IMR-90 (cell line): ENCODE data around the gene MYO1A. TPM values are rescaled to one million over a fixed set of nuclear protein-coding genes. Genes with fewer than 3 reads are reported as not detected.

ENCODE experiments used
- ATAC-seq: fragments of 200-7000 bp; cut with Tn5 transposase; 2 replicates; pipeline ENCODE4 v1.9.1; 2020; ENCODE audit warnings: low read depth, mild to moderate bottlenecking, moderate library complexity
- BruUV-seq: library from RNA; stranded (reverse); fragments of 400-500 nt; replicated peaks from 2 replicates; lab custom pipeline; 2021; lab: Mats Ljungman, UMichigan
- CTCF ChIA-PET: fragments of 300-600 bp; formaldehyde crosslinking; extraction: SDS; loops from one replicate; lab custom pipeline; 2021; ENCODE audit warnings: antibody characterized with exemption; lab: Yijun Ruan, JAX
- POLR2A ChIA-PET: fragments of 300-600 bp; sonication (Branson Sonifier 250); formaldehyde crosslinking; loops from one replicate; lab custom pipeline; 2022; ENCODE audit warnings: antibody characterized with exemption; ENCODE audit not compliant: unreplicated experiment; lab: Charles Lee
- DNase-seq: peaks from one replicate; pipeline ENCODE4 v3.0.0; 2013
- H2AFZ ChIP-seq: replicated peaks from 2 replicates; pipeline ENCODE3; 2013; ENCODE audit warnings: low read length, mild to moderate bottlenecking; ENCODE audit not compliant: poor library complexity
- H2AK5ac ChIP-seq: 2 replicates; pipeline ENCODE4 v1.6.1; 2013; ENCODE audit warnings: low read depth, low read length, inconsistent platforms
- H2AK9ac ChIP-seq: replicated peaks from 2 replicates; pipeline ENCODE3; 2013; ENCODE audit warnings: mild to moderate bottlenecking, low read depth, low read length, moderate library complexity; ENCODE audit not compliant: poor library complexity
- H2BK120ac ChIP-seq: 2 replicates; pipeline ENCODE4 v1.6.1; 2013; ENCODE audit warnings: low read depth, low read length, inconsistent platforms
- H2BK15ac ChIP-seq: 3 replicates; pipeline ENCODE4 v1.6.1; 2013; ENCODE audit warnings: low read depth, low read length, inconsistent platforms
- H2BK20ac ChIP-seq: 2 replicates; pipeline ENCODE4 v1.6.1; 2013; ENCODE audit warnings: low read depth, mild to moderate bottlenecking, inconsistent platforms, low read length, moderate library complexity
- H2BK5ac ChIP-seq: 2 replicates; pipeline ENCODE4 v1.6.1; 2013; ENCODE audit warnings: mild to moderate bottlenecking, low read depth, low read length, inconsistent platforms; ENCODE audit not compliant: poor library complexity, severe bottlenecking
- H3K14ac ChIP-seq: replicated peaks from 2 replicates; pipeline ENCODE4 v1.6.1; 2013; ENCODE audit warnings: low read depth, low read length, inconsistent platforms
- H3K18ac ChIP-seq: 2 replicates; pipeline ENCODE4 v1.6.1; 2013; ENCODE audit warnings: low read depth, low read length, control low read depth
- H3K23ac ChIP-seq: 2 replicates; pipeline ENCODE4 v1.6.1; 2013; ENCODE audit warnings: low read depth, low read length, inconsistent platforms
- H3K27ac ChIP-seq: 2 replicates; pipeline ENCODE4 v1.5.1; 2013; ENCODE audit warnings: mild to moderate bottlenecking, control low read depth, low read length; ENCODE audit not compliant: insufficient read depth
- H3K27me3 ChIP-seq: 2 replicates; pipeline ENCODE4 v1.6.1; 2013; ENCODE audit warnings: low read length; ENCODE audit not compliant: control insufficient read depth, insufficient read depth
- H3K36me3 ChIP-seq: 2 replicates; pipeline ENCODE4 v1.6.1; 2013; ENCODE audit warnings: low read length, mixed read lengths; ENCODE audit not compliant: control insufficient read depth, insufficient read depth
- H3K4ac ChIP-seq: 2 replicates; pipeline ENCODE4 v1.6.1; 2013; ENCODE audit warnings: low read depth, low read length, inconsistent platforms
- H3K4me1 ChIP-seq: 2 replicates; pipeline ENCODE4 v1.6.1; 2013; ENCODE audit warnings: low read length, mixed read lengths; ENCODE audit not compliant: control insufficient read depth, insufficient read depth
- H3K4me2 ChIP-seq: 2 replicates; pipeline ENCODE4 v1.6.1; 2013; ENCODE audit warnings: low read depth, mild to moderate bottlenecking, control low read depth, low read length, moderate library complexity
- H3K4me3 ChIP-seq: 2 replicates; pipeline ENCODE4 v1.5.1; 2013; ENCODE audit warnings: low read depth, mild to moderate bottlenecking, control low read depth, low read length, moderate library complexity; ENCODE audit not compliant: insufficient read depth
- H3K56ac ChIP-seq: 2 replicates; pipeline ENCODE4 v1.6.1; 2013; ENCODE audit warnings: low read length, inconsistent platforms; ENCODE audit not compliant: insufficient read depth; ENCODE audit errors: extremely low read depth
- H3K79me1 ChIP-seq, 2 experiments: 2 replicates each; pipeline ENCODE4 v1.6.1; 2013; ENCODE audit warnings: low read length in 2 of 2, inconsistent platforms in 1 of 2, low read depth in 1 of 2
- H3K9ac ChIP-seq: 2 replicates; pipeline ENCODE4 v1.6.1; 2013; ENCODE audit warnings: low read depth, low read length, control low read depth
- H3K9me1 ChIP-seq: 2 replicates; pipeline ENCODE4 v1.6.1; 2013; ENCODE audit warnings: low read length, inconsistent platforms; ENCODE audit not compliant: insufficient read depth
- H3K9me3 ChIP-seq: 2 replicates; pipeline ENCODE4 v1.6.1; 2013; ENCODE audit warnings: low read length; ENCODE audit not compliant: control insufficient read depth, insufficient read depth
- H4K20me1 ChIP-seq: 2 replicates; pipeline ENCODE4 v1.6.1; 2013; ENCODE audit warnings: low read length, inconsistent platforms; ENCODE audit not compliant: insufficient read depth
- H4K5ac ChIP-seq: 2 replicates; pipeline ENCODE4 v1.6.1; 2013; ENCODE audit warnings: mild to moderate bottlenecking, low read depth, low read length, control low read depth
- H4K8ac ChIP-seq, 2 experiments: 2 replicates each; pipeline ENCODE4 v1.6.1; 2013; ENCODE audit warnings: low read depth in 2 of 2, low read length in 2 of 2, control low read depth in 1 of 2, inconsistent platforms in 1 of 2
- H4K91ac ChIP-seq: 2 replicates; pipeline ENCODE4 v1.6.1; 2013; ENCODE audit warnings: low read depth, low read length, inconsistent platforms; ENCODE audit not compliant: insufficient read depth
- BHLHE40 ChIP-seq: fragments of 150-350 bp; IDR thresholded peaks from 2 replicates; pipeline ENCODE4 v1.6.1; 2016; ENCODE audit warnings: mild to moderate bottlenecking, low read depth, low read length
- CTCF ChIP-seq: conservative IDR thresholded peaks from 2 replicates; pipeline ENCODE4 v1.5.1; 2012; ENCODE audit warnings: mild to moderate bottlenecking, low read depth, low read length, improper control_type of control experiment
- MAFK ChIP-seq: IDR thresholded peaks from 2 replicates; pipeline ENCODE4 v1.6.1; 2012; ENCODE audit warnings: low read depth, low read length, improper control_type of control experiment
- MXI1 ChIP-seq: IDR thresholded peaks from 2 replicates; pipeline ENCODE4 v1.6.1; 2012; ENCODE audit warnings: low read depth, mild to moderate bottlenecking, low read length, moderate library complexity, borderline replicate concordance
- WGBS, 2 experiments: methylation state at CpG; one replicate each; pipeline versions ENCODE4 v1.1.5 to v1.1.7; 2013; ENCODE audit warnings: missing lambda C conversion rate in 2 of 2; ENCODE audit not compliant: insufficient read length in 1 of 2; ENCODE audit errors: extremely low coverage in 2 of 2; 5-methylcytosine and 5-hydroxymethylcytosine counted together
- dilution Hi-C: fragments of 300-500 bp; cut with HindIII; formaldehyde crosslinking; loops from one replicate; pipeline ENCODE4 v1.14.3; 2018; ENCODE audit warnings: low sequenced_read_pairs; ENCODE audit not compliant: unreplicated experiment
- in situ Hi-C: fragments of 300-500 bp; cut with MboI; formaldehyde crosslinking; loops from 3 replicates; pipeline ENCODE4 v1.14.3; 2019; ENCODE audit warnings: low sequenced_read_pairs, inconsistent platforms, mixed read lengths
- intact Hi-C: fragments of 100-400 bp; cut with micrococcal nuclease; formaldehyde crosslinking; loops from 2 replicates; pipeline ENCODE4 v1.10.0; 2022
- polyA plus RNA-seq, 3 experiments: library from polyadenylated mRNA; depleted of rRNA; stranded (reverse); fragments of >200 nt; gene quantifications; 2 replicates each; pipeline ENCODE4 v1.2.3, GENCODE V29; 2012; ENCODE audit warnings: low replicate concordance in 1 of 3
- total RNA-seq: library from RNA; depleted of rRNA; stranded (reverse); fragments of >200 nt; gene quantifications from 2 replicates; pipeline ENCODE4 v1.2.3, GENCODE V29; 2012
- TF ChIP-seq, protein P1 (sequence below): fragments of 150-350 bp; IDR thresholded peaks from 2 replicates; pipeline ENCODE4 v1.6.1; 2017; ENCODE audit warnings: mild to moderate bottlenecking, antibody characterized with exemption, low read length, low read depth

Gene MYO1A
- total and polyA plus RNA-seq, 2 of the 4 experiments (the other 2 are of a cell fraction) = under 0.01 TPM; not detected in 1

- Histone ChIP-seq H3K27ac (no peak overlapping the region), H2AK9ac (no peak overlapping the region), H3K36me3 (no peaks in the 10 kb centered on the region), H3K18ac (no peak overlapping the region), H3K27me3 (peaks cover 66% of the 10 kb centered on the region), H4K20me1 (no peaks in the 10 kb centered on the region), H4K91ac (no peak overlapping the region), H3K4me1 (no peaks in the 10 kb centered on the region), H3K79me1 (no peaks in the 10 kb centered on the region), H3K4ac (no peak overlapping the region), H3K4me3 (no peak overlapping the region), H3K9me3 (no peaks in the 10 kb centered on the region), H3K56ac (no peak overlapping the region), H2BK5ac (no peak overlapping the region), H3K14ac (no peak overlapping the region), H2BK20ac (no peak overlapping the region), H3K4me2 (no peak overlapping the region), H4K5ac (no peak overlapping the region), H2AFZ (no peak overlapping the region), H4K8ac (no peak overlapping the region), H2AK5ac (no peak overlapping the region), H2BK120ac (no peak overlapping the region), H3K23ac (no peak overlapping the region), H3K9me1 (no peaks in the 10 kb centered on the region), H3K9ac (no peak overlapping the region), H2BK15ac (no peak overlapping the region)
- TF ChIP-seq BHLHE40 (no peak), CTCF (no peak), MAFK (no peak), MXI1 (no peak)
- TF ChIP-seq, protein P1, sequence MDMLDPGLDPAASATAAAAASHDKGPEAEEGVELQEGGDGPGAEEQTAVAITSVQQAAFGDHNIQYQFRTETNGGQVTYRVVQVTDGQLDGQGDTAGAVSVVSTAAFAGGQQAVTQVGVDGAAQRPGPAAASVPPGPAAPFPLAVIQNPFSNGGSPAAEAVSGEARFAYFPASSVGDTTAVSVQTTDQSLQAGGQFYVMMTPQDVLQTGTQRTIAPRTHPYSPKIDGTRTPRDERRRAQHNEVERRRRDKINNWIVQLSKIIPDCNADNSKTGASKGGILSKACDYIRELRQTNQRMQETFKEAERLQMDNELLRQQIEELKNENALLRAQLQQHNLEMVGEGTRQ = no peak
- ATAC-seq = no peak
- POLR2A ChIA-PET = no interaction called here
- in situ Hi-C loops (no loop called here), intact Hi-C loops (no loop called here), dilution Hi-C loops (no loop called here)
- BruUV-seq = no TSS peak
- WGBS, 2 experiments = 75% methylated on average over 3 of the region's 7 CpGs; no CpG with 5 or more reads in 1 of the 2 experiments
- DNase-seq = no peak
- CTCF ChIA-PET = no interaction called here
Measured at GRCh38 chr12:57029457-57029856, 20.5 kb downstream of the MYO1A start.
